Choroid plexus epithelial cell (primary cell): ENCODE data around the gene TXNRD3.
A peak's percentile ranks its signal among the peaks of the same experiment; 100 is the strongest.

Source experiments
- DNase-seq: peaks from one replicate; pipeline ENCODE4 v3.0.0-alpha.2; 2010; ENCODE audit warnings: low read depth
- H3K4me3 ChIP-seq: 2 replicates; pipeline ENCODE4 v1.5.1; 2011; ENCODE audit warnings: low read depth, mild to moderate bottlenecking, control low read depth, low read length, moderate library complexity
- TF ChIP-seq, protein P1 (sequence below): conservative IDR thresholded peaks from 2 replicates; pipeline ENCODE4 v1.5.1; 2011; ENCODE audit warnings: low read depth, mild to moderate bottlenecking, control low read depth, inconsistent platforms, low read length, moderate library complexity

TXNRD3 gene

GRCh38 chr3:126658584-126658983 is 3.7 kb upstream of the TXNRD3 start:
- no peak for DNase-seq
- no peak overlapping the region for H3K4me3 ChIP-seq
- TF ChIP-seq, protein P1, sequence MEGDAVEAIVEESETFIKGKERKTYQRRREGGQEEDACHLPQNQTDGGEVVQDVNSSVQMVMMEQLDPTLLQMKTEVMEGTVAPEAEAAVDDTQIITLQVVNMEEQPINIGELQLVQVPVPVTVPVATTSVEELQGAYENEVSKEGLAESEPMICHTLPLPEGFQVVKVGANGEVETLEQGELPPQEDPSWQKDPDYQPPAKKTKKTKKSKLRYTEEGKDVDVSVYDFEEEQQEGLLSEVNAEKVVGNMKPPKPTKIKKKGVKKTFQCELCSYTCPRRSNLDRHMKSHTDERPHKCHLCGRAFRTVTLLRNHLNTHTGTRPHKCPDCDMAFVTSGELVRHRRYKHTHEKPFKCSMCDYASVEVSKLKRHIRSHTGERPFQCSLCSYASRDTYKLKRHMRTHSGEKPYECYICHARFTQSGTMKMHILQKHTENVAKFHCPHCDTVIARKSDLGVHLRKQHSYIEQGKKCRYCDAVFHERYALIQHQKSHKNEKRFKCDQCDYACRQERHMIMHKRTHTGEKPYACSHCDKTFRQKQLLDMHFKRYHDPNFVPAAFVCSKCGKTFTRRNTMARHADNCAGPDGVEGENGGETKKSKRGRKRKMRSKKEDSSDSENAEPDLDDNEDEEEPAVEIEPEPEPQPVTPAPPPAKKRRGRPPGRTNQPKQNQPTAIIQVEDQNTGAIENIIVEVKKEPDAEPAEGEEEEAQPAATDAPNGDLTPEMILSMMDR = no peak

GRCh38 chr3:126657901-126658300 is 3.0 kb upstream of the TXNRD3 start:
- no peak for DNase-seq
- TF ChIP-seq, protein P1 = no peak
- H3K4me3 ChIP-seq = no peak overlapping the region

DNA sequence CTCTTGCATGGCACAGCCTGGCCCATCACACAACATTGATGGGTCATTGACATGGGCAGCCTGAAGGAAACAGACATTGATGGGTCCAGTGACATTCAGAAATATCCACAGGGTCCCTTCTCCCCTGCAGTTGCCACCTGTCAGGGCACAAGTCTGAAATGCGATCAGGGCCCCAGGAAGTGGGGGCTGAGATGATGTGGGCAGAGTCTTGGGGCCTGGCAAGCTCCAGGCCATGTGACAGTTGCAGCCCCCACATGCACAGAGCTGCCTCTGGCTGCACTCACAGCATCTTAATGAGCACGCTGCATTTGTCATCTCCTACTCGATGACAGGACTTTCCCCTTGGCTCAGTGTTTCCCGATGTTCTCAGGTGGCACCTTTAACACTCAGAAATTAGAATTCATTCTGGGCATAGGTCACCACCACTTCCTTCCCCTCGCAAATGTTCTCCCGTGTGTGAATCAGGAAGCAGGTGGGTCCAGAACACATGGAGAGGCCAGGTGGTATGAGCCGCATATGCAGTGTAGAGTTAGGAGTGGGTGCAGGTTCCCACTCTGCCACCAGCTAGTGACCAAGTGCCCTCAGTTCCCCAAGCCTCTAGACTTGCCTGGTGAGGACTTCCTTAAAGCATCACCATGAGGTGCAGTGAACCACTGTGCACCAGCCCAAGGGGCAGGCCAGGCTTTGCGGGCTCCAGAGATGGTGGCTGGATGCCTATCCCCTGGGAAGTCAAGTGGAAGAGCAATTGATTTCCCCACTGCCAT is 1.6 kb upstream of the TXNRD3 start:
- no peak overlapping the region for H3K4me3 ChIP-seq
- TF ChIP-seq, protein P1 = no peak
- DNase-seq = no peak

- no peak for DNase-seq
- no peak overlapping the region for H3K4me3 ChIP-seq
- TF ChIP-seq, protein P1 = no peak
These were observed 963 bp upstream of the TXNRD3 start for GRCh38 chr3:126655887-126656286.

GRCh38 chr3:126649556-126650092 is 5.3 kb downstream of the TXNRD3 start:
- no peak for DNase-seq
- no peak overlapping the region for H3K4me3 ChIP-seq
- TF ChIP-seq, protein P1 = no peak

DNA sequence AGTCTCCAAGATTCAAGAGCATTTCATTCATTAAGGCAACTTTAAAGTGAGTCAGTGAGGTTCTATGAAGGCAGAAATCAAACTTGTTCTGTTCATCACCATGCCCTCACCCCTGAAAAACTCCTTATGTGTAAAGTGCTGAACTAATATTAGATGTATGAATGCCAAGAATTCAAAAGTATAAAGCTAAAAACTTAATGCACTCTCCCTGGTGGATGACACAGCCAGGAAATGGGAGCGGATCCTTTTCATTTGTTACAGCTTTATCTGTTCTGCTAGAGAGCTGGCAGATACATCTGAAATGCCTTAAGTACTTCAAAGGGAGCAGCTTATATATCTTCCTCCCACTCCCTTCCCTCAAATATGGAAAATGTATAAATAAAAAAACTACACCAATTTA is 8.2 kb downstream of the TXNRD3 start:
- peak; percentile 14 for DNase-seq
- H3K4me3 ChIP-seq = no peak overlapping the region
- TF ChIP-seq, protein P1 = no peak

DNA sequence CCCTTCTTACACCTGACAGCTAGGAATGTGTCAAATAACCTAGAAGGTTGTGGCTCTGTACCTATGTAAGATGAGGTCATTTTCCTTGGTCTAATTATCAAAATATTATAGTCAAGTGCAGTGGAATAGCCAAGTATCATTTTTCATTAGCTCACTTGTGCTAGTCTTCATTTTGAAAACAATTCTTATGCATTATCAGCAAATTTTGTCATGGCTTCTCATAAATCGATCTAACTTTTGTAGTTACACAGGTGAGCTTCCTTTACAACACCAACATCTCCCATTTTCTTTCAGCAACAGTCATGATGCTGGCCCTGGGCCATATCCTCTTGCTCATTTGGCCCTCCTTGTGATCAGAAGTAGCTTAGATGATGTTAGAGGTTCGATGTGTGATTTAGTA is 10.3 kb downstream of the TXNRD3 start:
- no peak for DNase-seq
- no peak overlapping the region for H3K4me3 ChIP-seq
- TF ChIP-seq, protein P1 = no peak
